Karpas-422 (cell line): ENCODE measurements around the gene COL16A1. TPM values are rescaled to one million over a fixed set of nuclear protein-coding genes. Genes with fewer than 3 reads are reported as not detected.

Experiments used
- DNase-seq: peaks from one replicate; pipeline ENCODE4 v3.0.0-alpha.2; 2015
- H2AFZ ChIP-seq: fragments of 200-600 bp; sonication (generic); 2 replicates; pipeline ENCODE4 v1.6.1; 2014; ENCODE audit warnings: antibody characterized with exemption, low read length, mixed read lengths
- H3K27ac ChIP-seq: fragments of 200-600 bp; sonication (generic); 2 replicates; pipeline ENCODE4 v1.5.1; 2014; ENCODE audit warnings: mild to moderate bottlenecking, low read length, moderate library complexity
- H3K27me3 ChIP-seq: fragments of 200-600 bp; sonication (generic); 2 replicates; pipeline ENCODE4 v1.6.1; 2014; ENCODE audit warnings: low read length, mixed read lengths
- H3K36me3 ChIP-seq: fragments of 200-600 bp; sonication (generic); 2 replicates; pipeline ENCODE4 v1.6.1; 2014; ENCODE audit warnings: low read length, mixed read lengths; ENCODE audit not compliant: insufficient read depth
- H3K4me1 ChIP-seq: fragments of 200-600 bp; sonication (generic); 2 replicates; pipeline ENCODE4 v1.6.1; 2014; ENCODE audit warnings: mild to moderate bottlenecking, low read length, mixed read lengths
- H3K4me2 ChIP-seq: fragments of 200-600 bp; sonication (generic); 2 replicates; pipeline ENCODE4 v1.6.1; 2014; ENCODE audit warnings: low read length, low read depth, mild to moderate bottlenecking; ENCODE audit not compliant: poor library complexity, severe bottlenecking
- H3K4me3 ChIP-seq: fragments of 200-600 bp; sonication (generic); 2 replicates; pipeline ENCODE4 v1.5.1; 2014; ENCODE audit warnings: mild to moderate bottlenecking, antibody characterized with exemption, low read length, mixed read lengths
- H3K79me2 ChIP-seq: fragments of 200-600 bp; sonication (generic); 2 replicates; pipeline ENCODE4 v1.6.1; 2014; ENCODE audit warnings: mild to moderate bottlenecking, low read length, mixed read lengths
- H3K9ac ChIP-seq: fragments of 200-600 bp; sonication (generic); 2 replicates; pipeline ENCODE4 v1.6.0; 2014; ENCODE audit warnings: low read length
- H3K9me2 ChIP-seq: fragments of 200-600 bp; sonication (generic), shearing (Covaris generic); replicated peaks from 2 replicates; pipeline ENCODE4 v1.6.0; 2014; ENCODE audit warnings: mild to moderate bottlenecking, low read length, moderate library complexity; ENCODE audit not compliant: insufficient read depth
- H3K9me3 ChIP-seq: fragments of 300-700, 200-600 bp; sonication (generic); 2 replicates; pipeline ENCODE4 v1.6.1; 2014; ENCODE audit warnings: low read length, mixed read lengths
- H4K20me1 ChIP-seq: fragments of 200-600 bp; sonication (generic); 2 replicates; pipeline ENCODE4 v1.6.1; 2014; ENCODE audit warnings: mild to moderate bottlenecking, antibody characterized with exemption, low read length, low read depth; ENCODE audit not compliant: insufficient read depth
- total RNA-seq: library from RNA; depleted of rRNA; stranded (reverse); fragments of >200 nt; shearing (Covaris generic); gene quantifications from 2 replicates; pipeline ENCODE4 v1.2.3, GENCODE V29; 2014; ENCODE audit warnings: low replicate concordance

COL16A1 gene
- total RNA-seq, 1 experiment from 2014 or later = not detected

GRCh38 chr1:31660871-31661455, 42.9 kb downstream of the COL16A1 start:
- no peak overlapping the region for H3K4me3 ChIP-seq
- no peaks in the 10 kb centered on the region for H3K36me3 ChIP-seq
- no peaks in the 10 kb centered on the region for H3K79me2 ChIP-seq
- H3K9ac ChIP-seq = no peak overlapping the region
- DNase-seq = no peak
- H2AFZ ChIP-seq = no peak overlapping the region
- H3K9me3 ChIP-seq = no peaks in the 10 kb centered on the region
- no peak overlapping the region for H3K4me2 ChIP-seq
- no peak overlapping the region for H3K27ac ChIP-seq
- H3K27me3 ChIP-seq = no peaks in the 10 kb centered on the region
- H3K4me1 ChIP-seq = no peaks in the 10 kb centered on the region
- no peaks in the 10 kb centered on the region for H4K20me1 ChIP-seq
- no peaks in the 10 kb centered on the region for H3K9me2 ChIP-seq

DNA sequence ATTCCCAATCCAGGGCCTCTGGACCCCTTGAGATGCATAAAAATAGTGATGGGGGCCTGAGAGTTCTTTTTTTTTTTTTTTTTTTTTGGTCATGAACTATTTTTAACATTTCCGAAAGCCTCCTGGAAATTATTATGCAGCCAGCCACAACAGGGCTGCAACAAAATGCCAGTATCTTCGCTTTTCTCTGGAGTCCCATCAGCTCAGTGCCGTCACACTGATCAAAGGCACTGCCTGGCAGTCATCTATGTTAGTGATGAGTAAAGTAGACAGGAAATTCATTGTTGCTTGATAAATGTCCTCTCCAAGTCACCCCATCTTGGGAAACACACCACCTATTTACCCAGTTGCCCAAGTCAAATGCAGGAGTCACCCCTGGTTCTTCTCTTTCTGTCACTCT, 43.9 kb downstream of the COL16A1 start:
- Histone ChIP-seq H3K4me1 (no peaks in the 10 kb centered on the region), H3K79me2 (no peaks in the 10 kb centered on the region), H3K4me2 (no peak overlapping the region), H3K4me3 (no peak overlapping the region), H3K27me3 (no peaks in the 10 kb centered on the region), H3K27ac (no peak overlapping the region), H4K20me1 (no peaks in the 10 kb centered on the region), H3K36me3 (no peaks in the 10 kb centered on the region), H2AFZ (no peak overlapping the region), H3K9me3 (no peaks in the 10 kb centered on the region), H3K9me2 (no peaks in the 10 kb centered on the region), H3K9ac (no peak overlapping the region)
- DNase-seq = no peak

- Histone ChIP-seq H3K27me3 (no peaks in the 10 kb centered on the region), H3K4me2 (no peak overlapping the region), H3K27ac (no peak overlapping the region), H3K9me3 (no peaks in the 10 kb centered on the region), H3K4me3 (no peak overlapping the region), H3K36me3 (no peaks in the 10 kb centered on the region), H3K9ac (no peak overlapping the region), H2AFZ (no peak overlapping the region), H3K9me2 (no peaks in the 10 kb centered on the region), H3K79me2 (no peaks in the 10 kb centered on the region), H4K20me1 (no peaks in the 10 kb centered on the region), H3K4me1 (no peaks in the 10 kb centered on the region)
- DNase-seq = no peak
These were observed 45.1 kb downstream of the COL16A1 start for GRCh38 chr1:31658721-31659120.

DNA sequence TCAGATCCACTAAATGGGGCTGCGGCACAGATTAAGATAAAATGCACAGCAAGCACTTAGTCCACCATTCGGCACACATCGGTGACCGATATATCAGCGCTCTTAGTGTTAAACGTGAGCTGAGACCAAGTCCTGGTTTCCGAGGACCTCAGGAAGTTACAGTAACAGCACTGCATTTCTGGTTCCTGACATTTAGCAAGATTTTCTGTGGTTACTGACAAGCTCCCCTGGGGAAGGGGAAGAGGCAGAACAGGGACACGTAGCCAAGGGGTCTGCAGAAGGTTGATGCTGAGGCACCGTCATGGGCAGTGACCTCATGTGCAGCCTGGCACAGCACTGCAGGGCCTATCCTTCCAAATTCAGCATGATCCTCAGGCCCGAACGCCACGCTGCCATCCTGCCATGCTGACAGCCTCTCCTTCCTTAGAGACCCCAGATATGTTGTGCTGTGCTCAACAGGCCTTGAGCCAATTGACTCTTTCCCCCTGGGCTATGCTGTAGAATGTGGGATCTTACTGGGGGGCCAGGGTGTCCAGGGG, 45.8 kb downstream of the COL16A1 start:
- Histone ChIP-seq H4K20me1 (no peaks in the 10 kb centered on the region), H2AFZ (no peak overlapping the region), H3K4me3 (no peak overlapping the region), H3K9me2 (no peaks in the 10 kb centered on the region), H3K9me3 (no peaks in the 10 kb centered on the region), H3K9ac (no peak overlapping the region), H3K27me3 (no peaks in the 10 kb centered on the region), H3K27ac (no peak overlapping the region), H3K79me2 (no peaks in the 10 kb centered on the region), H3K36me3 (no peaks in the 10 kb centered on the region), H3K4me2 (no peak overlapping the region), H3K4me1 (no peaks in the 10 kb centered on the region)
- DNase-seq = no peak

DNA sequence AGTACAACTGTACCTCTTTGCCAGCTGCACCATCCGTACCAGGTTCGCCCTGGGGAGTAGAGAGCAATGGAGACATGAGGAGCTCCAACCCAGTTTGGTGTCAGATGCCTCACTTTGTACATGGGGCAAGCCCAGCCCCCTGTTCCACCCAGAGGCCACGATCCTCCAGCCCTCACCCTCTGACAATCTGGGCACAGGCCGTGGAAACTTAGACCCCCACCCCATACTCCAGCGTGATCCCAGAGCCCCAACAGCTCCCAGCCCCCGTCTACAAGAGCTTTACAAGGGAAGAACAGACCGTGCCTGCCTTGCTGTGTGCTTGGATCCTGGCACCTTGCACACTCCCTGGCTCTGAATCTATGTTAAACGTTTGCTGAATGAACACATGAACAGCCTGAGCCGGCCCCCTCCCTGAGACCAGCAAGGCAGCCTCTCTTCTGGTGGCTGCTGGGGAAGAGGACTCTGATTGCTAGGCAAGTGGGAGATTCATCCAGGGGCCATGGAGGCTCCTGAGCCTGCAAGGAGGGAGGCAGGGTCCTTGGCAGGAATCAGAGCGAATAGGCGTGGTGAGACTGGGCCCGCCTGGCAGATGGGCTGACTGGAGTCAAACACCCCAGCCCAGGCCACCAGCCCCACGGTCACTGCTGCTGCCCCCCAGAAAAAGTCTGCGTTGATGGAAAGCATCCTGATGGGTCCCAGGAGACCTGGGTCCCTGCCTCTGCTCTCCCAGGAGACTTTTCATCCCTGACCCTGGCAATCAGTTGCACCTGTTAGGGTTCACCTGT, 46.6 kb downstream of the COL16A1 start:
- Histone ChIP-seq H3K9me3 (no peaks in the 10 kb centered on the region), H3K9me2 (no peaks in the 10 kb centered on the region), H3K27me3 (no peaks in the 10 kb centered on the region), H3K4me3 (no peak overlapping the region), H3K79me2 (no peaks in the 10 kb centered on the region), H4K20me1 (no peaks in the 10 kb centered on the region), H3K36me3 (no peaks in the 10 kb centered on the region), H3K9ac (no peak overlapping the region), H3K4me2 (no peak overlapping the region), H3K27ac (no peak overlapping the region), H3K4me1 (no peaks in the 10 kb centered on the region), H2AFZ (no peak overlapping the region)
- no peak for DNase-seq

DNA sequence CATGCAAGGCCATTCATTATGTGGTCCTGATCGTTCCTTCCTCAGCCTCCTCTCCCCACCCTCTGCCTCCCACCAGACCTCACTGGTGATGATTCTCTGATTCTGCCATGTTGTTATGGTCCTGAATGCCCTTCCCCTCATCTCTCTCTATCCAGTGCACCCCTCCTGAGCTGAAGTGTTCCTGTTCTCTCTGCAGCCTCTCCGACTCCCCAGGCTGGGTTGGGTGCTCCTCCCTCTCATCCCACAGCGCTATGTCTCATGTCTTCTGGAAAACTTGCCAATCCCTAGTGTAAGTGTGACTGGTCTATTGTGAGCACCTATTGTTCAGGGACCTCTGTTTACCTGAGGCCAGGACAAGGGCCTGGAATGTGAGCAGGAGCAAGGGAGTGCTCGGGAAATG, 48.1 kb downstream of the COL16A1 start:
- H2AFZ ChIP-seq = no peak overlapping the region
- no peak overlapping the region for H3K4me2 ChIP-seq
- no peak for DNase-seq
- H3K27ac ChIP-seq = no peak overlapping the region
- no peaks in the 10 kb centered on the region for H3K9me3 ChIP-seq
- no peaks in the 10 kb centered on the region for H3K9me2 ChIP-seq
- no peaks in the 10 kb centered on the region for H3K36me3 ChIP-seq
- H3K4me1 ChIP-seq = no peaks in the 10 kb centered on the region
- H3K9ac ChIP-seq = no peak overlapping the region
- H3K79me2 ChIP-seq = no peaks in the 10 kb centered on the region
- no peaks in the 10 kb centered on the region for H3K27me3 ChIP-seq
- no peaks in the 10 kb centered on the region for H4K20me1 ChIP-seq
- H3K4me3 ChIP-seq = no peak overlapping the region

DNA sequence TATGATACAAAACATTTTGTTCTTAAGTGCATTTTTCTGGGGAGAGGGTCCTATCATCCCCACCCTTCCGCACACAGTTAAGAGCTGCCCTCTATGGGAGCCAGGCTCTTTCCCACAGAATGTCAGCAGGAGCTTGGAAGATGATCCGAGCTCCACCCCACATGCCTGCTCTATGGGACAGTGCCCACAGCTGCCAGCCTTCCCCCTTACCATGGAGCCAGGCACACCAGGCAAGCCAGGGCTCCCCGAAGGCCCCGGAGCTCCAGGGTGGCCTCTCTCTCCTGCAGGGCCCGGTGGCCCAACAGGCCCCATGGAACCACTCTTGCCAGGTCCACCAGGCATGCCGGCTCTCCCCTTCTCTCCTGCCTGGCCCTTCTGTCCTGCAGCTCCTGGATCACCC, 48.7 kb downstream of the COL16A1 start:
- H3K4me2 ChIP-seq = no peak overlapping the region
- no peak overlapping the region for H3K27ac ChIP-seq
- H3K36me3 ChIP-seq = no peaks in the 10 kb centered on the region
- H3K79me2 ChIP-seq = no peaks in the 10 kb centered on the region
- no peak for DNase-seq
- H3K27me3 ChIP-seq = no peaks in the 10 kb centered on the region
- H3K9me3 ChIP-seq = no peaks in the 10 kb centered on the region
- H3K4me1 ChIP-seq = no peaks in the 10 kb centered on the region
- no peaks in the 10 kb centered on the region for H3K9me2 ChIP-seq
- no peak overlapping the region for H3K4me3 ChIP-seq
- no peak overlapping the region for H2AFZ ChIP-seq
- no peaks in the 10 kb centered on the region for H4K20me1 ChIP-seq
- no peak overlapping the region for H3K9ac ChIP-seq

DNA sequence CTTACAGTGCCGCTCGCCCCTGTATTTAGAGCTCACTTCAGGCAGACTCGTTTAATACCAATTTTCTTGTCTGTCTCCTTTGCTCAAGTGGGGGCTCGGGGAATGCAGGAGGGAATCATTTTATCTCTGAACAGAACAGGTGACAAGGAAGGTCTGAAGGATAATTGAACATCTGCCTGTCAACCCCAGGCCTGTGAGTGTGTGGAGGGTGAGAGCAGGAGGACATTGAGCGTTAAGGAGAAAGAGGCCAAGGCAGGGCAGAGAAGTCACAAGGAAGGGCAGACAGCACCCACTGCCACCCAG, 49.4 kb downstream of the COL16A1 start:
- Histone ChIP-seq H3K9ac (no peak overlapping the region), H3K9me2 (no peaks in the 10 kb centered on the region), H3K4me3 (no peak overlapping the region), H3K27ac (no peak overlapping the region), H3K79me2 (no peaks in the 10 kb centered on the region), H3K4me1 (no peaks in the 10 kb centered on the region), H3K27me3 (no peaks in the 10 kb centered on the region), H2AFZ (no peak overlapping the region), H3K9me3 (no peaks in the 10 kb centered on the region), H4K20me1 (no peaks in the 10 kb centered on the region), H3K36me3 (no peaks in the 10 kb centered on the region), H3K4me2 (no peak overlapping the region)
- no peak for DNase-seq
